NCI-H510A treated with DMSO at 0.1 percent for 48 hours (cell line): ENCODE data around the gene SGMS1.
"Not testable (repeated sequence)": the region's sequence is repeated elsewhere in the genome, so short reads cannot be mapped to it uniquely, and the experiment has no call there.

Experiments used
- DNase-seq: peaks from one replicate; lab custom pipeline; 2025; lab: John Stamatoyannopoulos, UW

Gene SGMS1

DNA sequence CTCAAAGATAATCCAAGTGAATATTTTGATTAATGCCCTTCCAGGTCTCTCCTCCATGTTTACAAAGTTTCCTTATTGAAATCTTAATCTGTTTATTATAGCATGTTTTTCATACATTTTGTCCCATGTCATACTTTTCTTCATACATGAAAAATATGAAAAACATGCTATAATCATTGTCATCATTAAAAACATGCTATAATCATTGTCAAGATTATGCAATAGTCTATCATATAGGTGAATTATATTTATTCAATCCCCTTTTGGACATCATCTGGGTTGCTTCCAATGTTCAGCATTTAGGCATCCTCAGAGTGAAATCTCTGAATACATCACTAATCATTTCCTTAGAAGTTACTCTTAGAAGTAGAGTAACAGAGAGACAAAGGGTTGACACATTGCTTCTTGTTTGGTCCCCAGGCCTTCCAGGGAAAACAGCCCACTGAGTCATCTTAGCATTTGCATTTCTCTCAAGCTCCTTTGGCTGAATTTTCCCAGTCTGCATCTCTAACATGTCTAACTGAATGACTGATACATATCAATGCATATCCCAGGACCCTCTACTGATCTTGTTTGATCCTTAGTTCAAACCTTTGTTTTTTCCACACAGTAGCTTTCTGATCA is 87.0 kb downstream of the SGMS1 start:
- DNase-seq: no peak

GRCh38 chr10:50534748-50535376 is 88.9 kb downstream of the SGMS1 start:
- not testable (repeated sequence) for DNase-seq

GRCh38 chr10:50533296-50533695 is 90.5 kb downstream of the SGMS1 start:
- DNase-seq: no peak

DNA sequence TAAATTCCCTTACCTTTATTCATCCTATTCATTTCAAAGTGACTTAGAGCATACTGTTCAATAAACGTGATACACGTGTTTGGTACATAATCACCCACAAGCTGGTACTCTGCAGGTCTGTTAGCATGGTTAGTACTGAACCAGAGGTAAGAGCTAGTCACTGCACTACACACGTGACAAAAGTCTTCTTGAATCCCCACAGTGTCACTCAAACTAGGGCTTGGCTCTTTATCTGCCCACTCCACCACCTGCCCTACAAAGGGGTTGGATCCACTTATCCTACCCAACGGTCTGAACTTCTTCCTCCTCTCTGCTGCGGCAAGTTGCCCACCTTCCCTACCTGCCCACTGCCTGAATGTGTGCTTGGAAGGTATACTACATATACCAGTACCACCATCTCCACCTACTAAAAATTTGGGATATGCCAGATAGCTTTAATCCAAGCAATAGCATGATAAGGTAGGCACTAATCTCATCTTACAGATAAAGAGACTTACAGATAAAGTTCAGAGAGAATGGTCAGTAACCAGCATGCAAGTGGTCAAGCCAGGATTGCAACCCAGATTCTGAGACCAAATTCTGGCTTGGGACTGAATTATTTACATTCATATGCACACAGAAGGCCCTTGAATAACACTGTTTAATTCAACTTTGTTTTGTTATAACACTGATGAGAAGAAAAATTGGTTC is 92.2 kb downstream of the SGMS1 start:
- no peak for DNase-seq

DNA sequence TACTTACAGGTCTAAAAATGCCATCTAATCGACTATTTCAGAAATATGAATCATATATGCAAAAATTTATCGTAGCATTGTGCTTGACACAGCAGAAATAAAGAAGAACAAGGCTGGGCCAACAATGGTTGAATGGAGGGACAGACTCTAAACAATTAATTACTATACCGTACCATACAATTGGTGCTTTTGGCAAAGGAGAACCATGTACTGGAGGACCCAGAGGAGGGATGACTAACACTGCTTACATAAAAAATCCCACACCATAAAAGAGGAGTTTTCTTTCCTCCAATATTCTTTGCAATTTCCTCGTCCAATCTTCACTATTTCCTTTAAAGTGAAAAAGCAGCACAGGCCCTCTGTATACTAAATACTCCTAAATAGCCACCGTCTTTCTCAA is 94.1 kb downstream of the SGMS1 start:
- no peak for DNase-seq

GRCh38 chr10:50528206-50528605 is 95.5 kb downstream of the SGMS1 start:
- no peak for DNase-seq

DNA sequence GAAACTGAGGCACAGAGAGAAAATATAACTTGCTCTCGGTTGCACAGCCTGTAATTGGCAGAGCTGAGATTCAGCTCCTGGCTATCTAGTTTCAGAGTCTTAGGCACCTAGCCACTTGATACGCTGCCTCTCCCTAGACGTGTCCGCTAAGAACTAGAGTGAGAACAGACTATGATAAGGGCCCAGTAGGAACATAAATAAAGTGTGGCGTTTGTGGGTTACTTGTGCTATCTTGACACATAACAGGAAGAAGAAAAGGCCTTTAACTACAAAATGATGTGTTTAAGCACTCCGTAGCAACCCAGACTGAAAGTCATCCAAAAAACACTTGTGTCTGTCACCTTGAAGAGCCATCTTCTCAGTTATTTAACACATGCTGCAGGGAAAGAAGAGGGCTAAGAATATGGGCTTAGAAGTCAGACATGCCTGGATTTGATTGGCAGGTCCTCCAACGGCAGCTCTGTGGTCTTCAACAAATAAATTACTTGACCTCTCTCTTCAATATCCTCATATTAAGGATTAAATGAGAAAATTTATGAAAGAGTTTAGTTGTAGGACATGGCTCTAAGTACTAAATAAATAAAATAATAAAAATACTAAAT is 96.2 kb downstream of the SGMS1 start:
- DNase-seq: no peak

- DNase-seq: no peak
Observed at GRCh38 chr10:50526185-50526584, 97.6 kb downstream of the SGMS1 start.

DNA sequence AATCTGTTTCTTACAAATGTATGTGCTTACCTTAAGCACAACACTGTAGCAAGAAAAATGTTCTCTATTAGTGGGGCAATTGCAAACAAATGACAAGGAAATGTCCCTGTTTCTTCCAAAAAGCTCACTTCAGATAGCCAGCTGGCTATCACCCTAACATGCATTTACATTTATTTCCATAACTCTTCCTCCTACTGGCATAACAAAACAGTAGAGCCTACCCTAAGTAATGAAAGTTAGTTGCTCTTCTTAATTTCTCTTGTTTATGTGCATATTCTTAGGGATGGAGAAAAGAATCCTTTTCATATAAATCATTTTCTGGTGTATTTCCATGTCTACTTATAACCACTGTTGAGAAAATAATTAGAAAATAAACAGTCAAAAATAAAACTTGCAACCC is 100.4 kb downstream of the SGMS1 start:
- no peak for DNase-seq

- DNase-seq: no peak
Observed at GRCh38 chr10:50522908-50523307, 100.8 kb downstream of the SGMS1 start.

GRCh38 chr10:50520115-50520514 is 103.6 kb downstream of the SGMS1 start:
- DNase-seq: no peak

GRCh38 chr10:50517626-50518025 is 106.1 kb downstream of the SGMS1 start:
- DNase-seq: no peak

GRCh38 chr10:50516171-50516570 is 107.6 kb downstream of the SGMS1 start:
- DNase-seq: no peak

DNA sequence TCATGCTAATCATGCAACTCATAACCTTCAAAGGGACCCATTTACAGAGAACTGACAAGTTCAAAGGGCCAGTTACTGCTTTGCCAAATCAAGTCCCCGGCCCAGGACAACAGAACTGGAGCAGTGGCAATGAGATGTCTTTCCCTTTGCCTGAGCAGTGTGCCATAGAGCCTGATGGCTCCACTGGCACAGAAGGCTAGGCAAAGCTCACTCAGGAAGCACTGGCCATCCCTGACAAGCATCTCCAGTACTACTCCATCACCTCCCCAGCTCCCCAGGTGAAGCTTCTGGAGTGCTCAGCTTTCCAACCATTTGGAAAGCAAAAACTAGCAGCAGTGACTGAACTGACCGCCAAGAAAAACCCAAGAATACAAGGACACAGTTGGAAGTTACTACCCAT is 108.3 kb downstream of the SGMS1 start:
- DNase-seq: no peak

DNA sequence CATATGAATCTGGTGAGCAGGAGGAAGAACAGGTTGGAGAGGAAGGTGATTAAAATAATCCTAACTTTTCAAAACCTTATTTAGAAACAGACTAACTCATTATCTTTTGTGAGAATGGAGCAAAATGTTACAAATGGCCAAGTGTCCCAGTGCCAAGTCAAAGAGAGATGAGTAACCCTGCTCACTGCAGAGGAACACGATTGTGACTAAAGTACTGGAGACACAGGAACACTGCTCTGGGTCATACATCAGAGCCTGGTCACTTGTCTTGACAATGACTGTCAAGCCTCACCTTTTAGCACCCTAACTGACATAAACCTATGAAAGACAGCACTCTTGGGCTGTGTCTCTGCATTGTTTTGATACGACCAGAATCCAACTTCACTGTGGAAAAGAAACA is 108.8 kb downstream of the SGMS1 start:
- DNase-seq: no peak

- no peak for DNase-seq
Observed at GRCh38 chr10:50513956-50514355, 109.8 kb downstream of the SGMS1 start.

DNA sequence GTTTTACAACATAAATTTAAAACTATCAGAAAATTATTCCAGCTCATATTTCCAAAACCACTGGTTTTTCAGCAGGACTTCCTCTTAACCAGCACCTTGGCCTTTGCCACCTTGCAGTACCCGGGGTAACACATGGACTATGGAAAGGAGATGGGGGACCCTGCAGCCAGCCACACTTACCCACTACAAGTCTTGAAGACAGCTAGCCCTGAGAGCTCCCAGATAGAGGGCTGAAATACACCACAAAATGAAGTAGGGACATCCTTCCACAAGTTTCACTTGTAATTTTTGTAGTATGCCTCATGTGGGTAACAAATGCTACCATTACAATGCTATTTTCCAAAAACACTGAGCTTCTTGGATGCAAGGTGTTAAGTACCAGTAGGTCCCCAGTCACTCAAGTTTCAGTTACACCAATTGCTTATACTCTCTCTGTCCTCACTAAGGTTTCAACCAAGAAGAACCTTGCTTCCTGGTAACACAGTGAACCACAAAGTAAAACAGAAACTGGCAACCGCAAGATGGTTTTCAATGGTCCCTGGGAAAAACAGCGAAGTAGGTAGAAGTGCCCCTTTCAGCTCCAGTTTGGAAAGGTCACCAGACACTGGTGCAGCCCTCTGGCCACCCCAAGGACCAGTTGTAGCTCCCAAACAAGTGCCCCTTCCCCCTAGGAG is 110.9 kb downstream of the SGMS1 start:
- no peak for DNase-seq

DNA sequence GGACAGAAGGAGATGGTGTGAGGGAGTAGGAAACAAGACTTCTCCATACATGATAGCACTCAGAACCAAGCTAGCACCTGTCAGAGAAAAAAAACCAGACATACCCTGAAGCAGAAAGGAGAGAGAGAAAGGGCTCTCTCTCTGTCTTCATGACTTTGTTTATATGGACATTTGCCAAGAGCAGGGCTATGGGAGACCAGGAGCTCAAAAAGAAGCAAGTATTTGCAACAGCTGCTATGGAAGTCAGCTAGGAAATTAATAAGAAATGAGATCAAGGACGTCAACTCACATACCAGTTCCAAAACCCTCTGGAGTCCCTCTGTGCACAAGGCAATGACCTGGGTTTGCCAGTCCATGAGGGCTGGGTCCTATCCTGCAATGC is 111.6 kb downstream of the SGMS1 start:
- DNase-seq: no peak

- no peak for DNase-seq
Observed at GRCh38 chr10:50511492-50512213, 112.1 kb downstream of the SGMS1 start.

DNA sequence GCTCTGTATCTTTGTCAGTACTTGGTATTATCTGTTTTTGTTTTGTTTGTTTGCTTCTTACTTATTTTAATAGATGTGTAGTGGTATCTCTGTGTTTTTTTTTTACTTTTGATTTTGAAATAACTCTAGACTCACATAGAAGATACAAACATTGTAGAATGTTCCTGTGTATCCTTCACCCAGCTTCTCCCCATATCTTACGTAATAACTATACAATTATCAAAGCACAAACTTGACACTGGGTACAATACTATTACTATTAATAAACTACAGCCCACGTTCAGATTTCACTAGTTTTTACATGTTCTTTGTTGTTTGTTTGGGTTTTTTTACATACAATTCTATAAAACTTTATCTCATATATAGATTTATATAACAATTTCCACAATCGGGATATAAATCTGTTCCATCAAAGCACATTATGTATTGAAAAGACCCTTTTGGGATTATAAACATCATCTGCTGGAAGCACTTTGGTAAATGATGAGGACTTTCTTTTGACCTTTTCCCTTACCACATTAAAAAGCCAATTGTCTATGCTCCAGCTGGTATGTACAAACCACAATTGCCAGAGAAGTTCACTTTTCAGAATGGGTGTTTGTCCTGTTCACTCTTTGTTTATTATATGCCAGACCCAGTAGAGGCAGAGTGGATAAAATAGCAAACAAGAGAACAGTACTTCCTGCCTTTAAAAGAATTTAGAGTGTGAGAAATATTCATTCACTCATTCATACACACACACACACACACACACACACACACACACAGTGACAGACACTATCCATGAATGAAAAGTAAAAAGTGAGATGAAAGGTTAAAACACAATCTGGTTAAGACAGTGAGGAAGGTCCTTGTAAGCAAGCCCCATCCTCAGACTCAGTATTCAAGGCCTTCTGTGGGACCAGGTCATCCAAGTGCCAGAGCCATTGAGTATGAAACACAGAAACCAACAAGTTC is 113.0 kb downstream of the SGMS1 start:
- no peak for DNase-seq
